NK-92 treated with Interleukin-12 subunit alpha and Interleukin-12 subunit beta, amount 100 ng/mL, for 24 hours (cell line): Measurements from ENCODE around the gene MTCL3.

Experiments
- DNase-seq: peaks from one replicate; lab custom pipeline; 2025; lab: John Stamatoyannopoulos, UW

The MTCL3 gene

GRCh38 chr6:127518710-127519468, at the start of gene MTCL3:
Gene MTCL3, minus strand, starts transcription at chr6:127519335.
- DNase-seq: no peak

- no peak for DNase-seq
These were observed 48.3 kb upstream of the MTCL3 start for GRCh38 chr6:127567476-127567875.

GRCh38 chr6:127566651-127567050, 47.5 kb upstream of the MTCL3 start:
- no peak for DNase-seq

DNA sequence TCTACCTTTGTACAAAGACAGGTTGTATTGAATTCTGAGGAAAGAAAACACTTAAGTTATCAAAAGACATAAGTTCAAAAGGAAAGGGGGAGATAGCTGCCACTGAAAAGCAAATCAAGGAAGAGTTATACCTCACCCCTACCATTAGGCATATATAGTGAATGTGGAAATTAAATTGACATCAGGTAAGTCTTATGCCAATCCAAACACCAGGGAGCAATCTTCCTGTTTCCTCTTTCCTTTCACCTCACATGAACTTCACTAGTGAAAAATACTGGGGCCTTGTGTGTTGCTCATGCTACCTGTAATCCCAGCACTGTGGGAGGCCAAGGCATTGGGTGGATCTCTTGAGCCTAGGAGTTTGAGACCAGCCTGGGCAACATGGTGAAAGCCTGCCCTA, 47.0 kb upstream of the MTCL3 start:
- no peak for DNase-seq

GRCh38 chr6:127564761-127565160, 45.6 kb upstream of the MTCL3 start:
- no peak for DNase-seq

DNA sequence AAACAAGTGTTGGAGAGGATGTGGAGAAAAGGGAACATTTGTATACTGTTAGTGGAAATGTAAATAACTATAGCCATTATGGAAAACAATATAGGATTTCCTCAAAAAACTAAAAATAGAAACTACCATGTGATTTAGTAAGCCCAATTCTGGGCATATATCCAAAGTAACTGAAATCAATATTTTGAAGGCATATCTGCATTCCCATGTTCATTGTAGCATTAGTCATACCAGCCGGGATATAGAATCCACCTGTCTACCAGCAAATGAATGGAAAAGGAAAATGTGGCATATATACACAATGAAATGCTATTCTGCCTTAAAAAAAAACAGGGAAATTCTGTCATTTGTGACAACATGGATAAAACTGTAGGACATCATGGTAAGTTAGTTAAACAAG, 42.5 kb upstream of the MTCL3 start:
- no peak for DNase-seq

DNA sequence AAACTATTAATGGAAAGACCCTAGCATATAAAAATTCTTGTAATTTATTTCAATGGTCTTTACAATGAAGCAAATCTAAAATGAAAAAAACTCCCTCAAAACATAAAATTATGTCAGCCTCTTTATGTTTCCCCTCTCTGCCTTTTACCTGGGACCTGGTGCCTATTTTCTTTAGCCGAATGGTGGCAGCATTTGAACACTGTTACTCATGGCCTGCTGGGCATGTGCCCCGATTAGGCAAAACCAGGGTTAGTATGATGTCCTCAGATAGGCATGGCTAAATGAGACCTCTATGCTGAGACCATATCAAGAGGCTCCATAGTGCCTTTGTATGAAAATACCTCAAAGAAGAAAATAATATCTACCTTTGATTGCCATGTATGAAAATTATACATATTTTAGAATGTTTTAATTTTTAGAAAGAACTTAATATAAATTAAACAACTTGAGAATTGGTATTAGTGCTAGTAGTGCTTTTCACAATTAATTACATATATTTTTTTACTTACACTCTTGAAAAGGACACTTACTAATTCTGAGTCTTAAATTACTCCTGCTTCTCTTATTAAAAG, 35.4 kb upstream of the MTCL3 start:
- DNase-seq: peak; percentile 6

- DNase-seq: no peak
These were observed 31.3 kb upstream of the MTCL3 start for GRCh38 chr6:127550403-127550802.

DNA sequence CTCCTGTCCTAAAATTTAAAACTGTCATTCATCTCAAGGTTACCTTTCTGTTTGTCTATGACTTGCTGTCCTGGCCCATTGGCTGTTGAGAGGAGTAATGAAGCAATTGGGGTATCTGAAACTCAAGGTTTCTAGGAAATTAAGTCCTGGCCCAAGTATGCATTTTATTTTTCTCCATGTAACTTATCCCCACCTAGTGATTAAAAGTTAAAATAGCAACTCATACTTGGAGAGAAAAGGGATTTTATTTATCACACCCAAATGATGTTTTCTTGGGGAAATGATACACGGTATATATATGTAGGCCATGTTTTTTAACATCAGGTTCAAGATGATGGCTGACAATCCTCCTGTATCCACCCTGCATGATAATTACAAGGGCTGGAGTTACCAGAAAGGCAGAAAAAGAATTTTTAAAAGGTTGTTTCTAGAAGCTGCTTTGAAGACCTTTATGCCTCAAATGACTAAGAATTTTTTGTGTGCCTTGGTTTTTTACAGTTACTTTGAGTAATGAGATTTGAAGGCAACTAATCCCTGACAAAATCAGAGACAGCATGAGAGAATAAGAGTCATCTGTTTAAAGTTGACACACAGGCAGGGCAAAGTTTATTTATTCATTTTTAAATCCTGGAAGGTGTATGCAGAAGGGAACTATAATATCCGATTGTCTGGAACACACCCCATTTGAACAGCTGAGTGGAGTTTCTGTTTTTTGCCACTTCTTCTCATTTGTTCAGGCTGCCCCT, 28.9 kb upstream of the MTCL3 start:
- no peak for DNase-seq

DNA sequence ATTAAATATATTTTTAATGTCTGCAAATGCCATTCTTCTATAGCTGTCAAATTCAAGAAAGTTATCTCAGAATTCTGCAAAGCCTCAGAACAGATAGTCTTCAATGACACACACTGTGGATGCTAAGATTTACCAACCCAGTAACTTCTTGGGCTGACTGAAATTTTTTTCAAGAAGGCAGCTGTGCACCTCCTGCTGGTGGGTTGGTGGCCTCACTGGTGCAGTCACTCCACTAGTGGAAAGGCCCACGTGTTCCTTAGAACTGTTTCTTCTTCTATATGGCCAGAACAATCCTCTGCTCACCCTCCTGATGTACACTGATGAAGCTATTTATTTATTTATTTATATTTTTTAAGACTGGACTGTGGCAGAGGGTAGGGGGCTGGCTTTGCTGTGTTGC, 28.1 kb upstream of the MTCL3 start:
- no peak for DNase-seq

- DNase-seq: no peak
These were observed 20.1 kb upstream of the MTCL3 start for GRCh38 chr6:127539272-127539671.

DNA sequence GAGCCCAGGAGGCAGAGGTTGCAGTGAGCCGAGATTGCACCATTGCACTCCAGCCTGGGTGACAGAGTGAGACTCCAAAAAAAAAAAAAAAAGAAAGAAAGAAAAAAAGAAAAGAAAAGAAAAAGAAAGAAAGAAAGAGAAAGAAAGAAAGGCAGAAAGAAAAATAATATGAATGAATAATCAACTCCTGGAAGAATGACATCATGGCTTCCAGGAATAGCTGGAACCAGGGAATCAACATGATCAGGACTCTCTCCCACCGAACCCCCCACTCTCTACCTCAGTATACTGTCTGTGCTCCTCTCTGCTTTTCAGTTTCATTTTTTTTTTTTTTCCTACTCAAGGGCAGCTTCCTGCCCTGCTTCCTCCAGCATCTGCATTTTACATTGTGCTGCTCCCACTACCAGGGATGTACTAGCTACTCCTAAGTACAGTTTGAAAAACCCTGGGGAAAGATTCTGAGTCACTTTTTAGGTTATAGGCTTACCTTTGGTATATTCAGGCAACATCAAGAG, 19.7 kb upstream of the MTCL3 start:
- no peak for DNase-seq

GRCh38 chr6:127533736-127534135, 14.6 kb upstream of the MTCL3 start:
- DNase-seq: no peak

GRCh38 chr6:127533011-127533410, 13.9 kb upstream of the MTCL3 start:
- no peak for DNase-seq

- no peak for DNase-seq
These were observed 3.6 kb upstream of the MTCL3 start for GRCh38 chr6:127522714-127523113.

- no peak for DNase-seq
These were observed 931 bp upstream of the MTCL3 start for GRCh38 chr6:127520066-127520465.

GRCh38 chr6:127519469-127519785, 292 bp upstream of the MTCL3 start:
- no peak for DNase-seq

- no peak for DNase-seq
These were observed 885 bp downstream of the MTCL3 start for GRCh38 chr6:127518191-127518709.

- DNase-seq: no peak
These were observed 1.4 kb downstream of the MTCL3 start for GRCh38 chr6:127517693-127518092.

DNA sequence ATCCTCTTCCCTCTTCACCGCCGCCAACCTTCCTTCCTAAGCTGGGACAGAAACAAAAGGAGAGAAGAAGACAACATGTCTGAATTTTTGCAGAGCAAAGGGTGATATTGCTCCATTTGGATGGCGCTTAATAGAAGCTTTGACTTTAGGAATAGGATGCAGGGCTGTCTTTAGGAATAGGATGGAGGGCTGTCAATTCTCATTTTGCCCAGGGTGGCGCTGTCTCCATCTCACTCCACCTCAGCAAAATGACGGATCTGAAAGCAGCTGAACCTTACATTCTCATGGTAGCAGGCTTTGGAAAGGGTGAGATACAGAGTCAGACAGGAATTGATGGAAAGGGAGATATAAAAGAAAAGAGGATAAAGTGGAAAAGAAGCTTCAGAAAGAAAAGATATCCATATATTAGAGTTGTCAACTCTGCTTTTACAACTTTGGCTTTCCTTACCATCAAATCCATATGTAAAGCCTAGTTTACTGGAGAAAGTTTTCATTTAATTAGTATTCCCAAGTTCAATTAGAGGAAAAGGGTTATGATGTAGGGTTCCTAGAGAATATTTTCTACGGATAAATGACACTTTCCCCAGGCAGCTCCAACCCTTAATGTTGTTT, 2.4 kb downstream of the MTCL3 start:
- no peak for DNase-seq

- DNase-seq: no peak
These were observed 3.1 kb downstream of the MTCL3 start for GRCh38 chr6:127515794-127516661.
